Non-pigmented ciliary epithelial cell (primary cell): ENCODE measurements around the gene AIFM2.
"Not testable (repeated sequence)": the region's sequence is repeated elsewhere in the genome, so short reads cannot be mapped to it uniquely, and the experiment has no call there.

Experiments
- DNase-seq: peaks from one replicate; pipeline ENCODE4 v3.0.0-alpha.2; 2010; ENCODE audit warnings: low read depth

Gene AIFM2

DNA sequence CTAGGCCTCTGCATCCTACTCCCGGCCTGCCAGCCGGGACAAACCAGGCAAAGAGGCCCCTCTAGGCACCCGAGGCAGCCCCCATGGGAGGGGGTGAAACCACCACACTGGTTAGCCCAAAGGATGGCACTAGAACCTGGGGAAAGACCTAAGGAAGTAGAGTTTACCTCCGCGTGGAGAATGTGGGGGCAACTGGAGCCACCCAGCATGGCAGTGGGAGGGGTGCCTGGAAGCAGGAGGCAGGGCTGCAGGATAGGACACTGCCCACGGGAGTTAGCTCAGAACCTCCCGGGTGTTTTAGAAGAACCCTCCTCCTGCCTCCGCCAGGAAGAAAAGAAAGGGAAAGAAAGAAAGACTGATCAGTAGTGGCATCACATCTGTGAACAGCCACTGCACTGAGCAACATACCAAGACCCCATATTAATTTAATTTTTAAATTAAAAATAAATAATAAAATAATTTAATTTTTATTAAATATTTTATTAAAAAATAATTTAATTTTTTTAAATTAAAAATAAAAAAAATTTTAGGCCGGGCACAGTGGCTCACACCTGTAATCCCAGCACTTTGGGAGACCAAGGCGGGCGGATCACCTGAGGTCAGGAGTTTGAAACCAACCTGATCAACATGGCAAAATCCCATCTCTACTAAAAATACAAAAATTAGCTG, 11.2 kb downstream of the AIFM2 start:
- DNase-seq = no peak

DNA sequence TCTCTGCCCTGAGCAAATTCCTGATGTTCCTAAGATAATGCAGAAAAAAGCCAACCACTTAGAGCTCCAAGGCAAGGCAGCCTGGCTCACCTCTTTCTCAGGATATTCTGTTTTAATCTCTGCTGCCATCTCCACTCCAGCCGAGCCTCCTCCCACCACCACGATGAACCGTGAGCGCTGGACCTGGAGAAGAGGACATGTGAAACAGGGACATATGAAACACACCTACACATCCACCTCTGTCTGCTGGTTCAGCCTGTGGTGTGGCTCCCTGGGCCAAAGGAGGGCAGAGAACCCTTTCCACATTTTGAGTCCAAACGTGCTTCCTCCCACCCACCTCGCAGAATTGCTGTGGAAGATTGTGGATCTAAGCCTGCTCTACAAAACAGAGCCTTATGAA, 12.2 kb downstream of the AIFM2 start:
- DNase-seq = no peak

DNA sequence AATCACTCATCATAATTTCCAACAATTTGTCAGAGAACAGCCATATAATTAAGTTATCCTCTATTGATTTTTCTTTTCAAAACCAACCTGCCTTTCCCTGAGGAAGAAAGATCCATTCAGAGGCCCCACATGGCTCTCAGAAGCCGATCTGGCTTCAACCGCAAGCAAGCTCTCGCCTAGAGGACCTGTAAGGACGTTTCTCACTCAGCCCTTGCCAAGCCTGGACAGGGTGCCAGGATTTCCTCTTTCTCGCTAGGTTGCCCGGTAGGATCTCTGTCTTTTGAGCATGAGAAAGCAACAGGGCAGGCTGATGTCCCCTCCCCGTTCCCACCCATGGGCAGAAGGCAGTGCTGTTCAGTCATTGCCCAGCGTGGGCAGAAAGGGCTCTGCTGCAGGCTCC, 13.0 kb downstream of the AIFM2 start:
- DNase-seq = no peak

DNA sequence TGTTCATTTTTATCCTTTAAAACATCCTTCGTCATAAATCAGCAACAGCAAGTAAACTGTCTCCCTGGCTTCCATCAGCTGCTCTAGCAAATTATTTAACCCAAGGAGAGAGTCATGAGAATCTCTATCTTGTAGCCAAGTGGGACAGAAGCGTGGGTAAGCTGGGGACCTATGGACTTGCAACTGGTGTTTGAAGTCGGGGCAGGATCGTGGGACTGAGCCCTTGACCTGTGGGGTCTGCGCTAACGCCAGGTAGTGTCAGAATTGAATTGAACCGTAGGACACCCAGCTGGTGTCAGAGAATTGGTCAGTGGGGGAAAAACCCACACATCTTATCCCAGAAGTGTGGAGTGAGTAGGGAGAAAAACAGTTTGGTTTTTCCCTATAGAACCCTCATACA, 13.4 kb downstream of the AIFM2 start:
- no peak for DNase-seq

DNA sequence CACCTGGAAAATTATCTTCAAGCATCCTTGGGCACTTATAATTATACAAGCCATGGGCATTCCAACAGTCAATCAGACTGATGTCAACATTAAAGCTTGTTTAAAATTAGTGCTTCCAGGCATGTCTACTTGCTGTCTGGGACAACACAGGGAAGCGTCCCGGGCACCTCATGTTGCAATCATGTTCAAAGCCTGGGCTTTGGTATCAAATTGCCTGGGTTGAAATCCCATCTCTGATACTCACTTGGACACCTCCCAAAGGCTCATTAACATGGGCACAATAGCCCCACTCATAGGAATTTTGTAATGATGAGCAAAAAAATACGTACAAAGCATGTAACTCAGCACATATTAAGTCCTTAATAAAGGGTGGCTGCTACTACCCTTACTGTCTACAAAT, 14.4 kb downstream of the AIFM2 start:
- no peak for DNase-seq

DNA sequence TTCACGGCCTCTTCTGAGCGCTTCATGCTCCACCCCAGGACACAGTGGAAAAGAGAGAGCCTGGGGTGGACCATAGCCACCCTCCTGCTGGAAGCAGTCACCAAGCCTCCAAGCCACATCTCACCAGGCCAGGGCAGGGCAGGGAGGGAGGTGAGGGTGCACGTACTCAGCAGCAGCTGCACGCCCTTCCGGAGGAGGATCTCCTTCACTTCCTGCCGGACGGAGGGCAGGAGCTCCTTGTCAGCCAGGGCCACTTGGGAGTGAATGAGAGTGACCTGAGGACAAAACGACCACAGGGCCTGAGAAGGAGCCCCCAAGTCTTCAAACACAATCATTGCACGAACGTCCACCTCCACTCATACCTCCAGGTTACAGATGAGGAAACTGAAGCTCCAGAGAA, 15.0 kb downstream of the AIFM2 start:
- DNase-seq = no peak

DNA sequence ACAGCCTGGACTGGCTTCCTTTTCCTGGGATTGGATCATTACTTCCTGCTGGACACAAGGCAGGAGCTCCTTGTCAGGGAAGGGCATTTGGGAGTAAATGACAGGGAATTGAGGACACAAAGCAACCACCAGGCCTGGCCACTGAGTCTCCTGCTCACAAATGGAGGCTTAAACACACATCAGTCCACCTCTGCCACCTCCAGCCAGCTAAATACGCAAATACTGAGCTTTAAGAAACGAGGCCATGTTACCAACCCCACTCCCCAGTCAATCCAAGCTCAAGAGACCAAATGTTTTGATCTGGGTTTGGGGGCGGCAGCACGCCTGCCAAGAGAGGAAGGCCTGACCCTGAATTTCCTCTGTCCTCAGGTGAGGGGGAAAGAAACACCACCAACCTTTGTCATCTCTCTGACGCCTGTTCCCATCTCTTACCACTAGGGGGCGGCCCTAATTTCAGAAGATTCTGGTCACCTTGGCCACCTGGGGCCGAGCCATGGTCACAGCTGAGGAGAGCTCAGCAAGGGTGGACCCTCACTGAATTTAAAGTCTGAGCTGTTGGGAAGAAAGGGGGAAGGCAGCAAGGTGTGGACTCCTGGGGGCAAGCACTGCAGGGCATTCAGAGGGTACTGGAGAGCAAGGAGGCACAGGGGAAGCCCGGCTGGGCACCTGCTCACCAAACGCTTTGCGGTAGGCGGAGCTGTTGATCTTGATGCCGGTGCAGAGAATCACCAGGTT, 16.5 kb downstream of the AIFM2 start:
- no peak for DNase-seq

DNA sequence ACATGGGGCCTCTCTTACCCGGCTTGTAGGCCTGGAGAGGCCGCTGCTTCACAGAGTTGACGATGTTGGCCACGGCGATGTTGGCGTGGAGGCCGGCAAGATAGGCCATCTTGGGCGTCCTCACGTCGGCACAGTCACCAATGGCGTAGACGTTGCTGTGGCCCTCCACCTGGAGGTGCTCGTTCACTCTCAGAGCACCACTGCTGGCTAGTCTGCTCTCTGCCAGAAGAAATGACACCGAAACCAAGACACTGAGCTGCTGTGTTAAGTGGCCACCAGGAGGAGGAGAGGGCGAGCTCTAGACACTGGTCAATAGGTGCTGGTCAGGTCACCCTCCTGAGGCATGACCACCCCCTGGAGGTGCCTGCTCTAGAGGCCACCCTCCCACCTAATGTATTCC, 17.7 kb downstream of the AIFM2 start:
- DNase-seq = no peak

DNA sequence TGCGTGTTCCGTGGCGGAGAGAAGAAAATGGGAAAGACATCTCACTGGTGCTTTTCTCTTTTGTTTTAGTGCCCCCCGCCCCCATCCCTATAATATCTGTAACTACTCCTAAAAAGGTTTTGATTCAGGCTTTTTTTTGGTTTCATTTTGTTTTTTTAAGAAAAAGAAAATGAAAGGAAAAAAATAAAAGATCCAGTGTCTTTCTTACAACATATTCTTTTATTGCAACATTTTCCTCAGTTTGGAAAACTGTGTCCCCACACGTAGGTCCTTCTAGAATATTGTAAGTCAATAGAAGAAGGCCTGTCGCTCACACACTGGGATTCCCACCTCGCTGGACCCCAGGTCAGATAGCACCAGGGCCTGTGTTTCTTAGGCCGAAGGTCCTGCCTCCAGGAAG, 20.6 kb downstream of the AIFM2 start:
- no peak for DNase-seq

DNA sequence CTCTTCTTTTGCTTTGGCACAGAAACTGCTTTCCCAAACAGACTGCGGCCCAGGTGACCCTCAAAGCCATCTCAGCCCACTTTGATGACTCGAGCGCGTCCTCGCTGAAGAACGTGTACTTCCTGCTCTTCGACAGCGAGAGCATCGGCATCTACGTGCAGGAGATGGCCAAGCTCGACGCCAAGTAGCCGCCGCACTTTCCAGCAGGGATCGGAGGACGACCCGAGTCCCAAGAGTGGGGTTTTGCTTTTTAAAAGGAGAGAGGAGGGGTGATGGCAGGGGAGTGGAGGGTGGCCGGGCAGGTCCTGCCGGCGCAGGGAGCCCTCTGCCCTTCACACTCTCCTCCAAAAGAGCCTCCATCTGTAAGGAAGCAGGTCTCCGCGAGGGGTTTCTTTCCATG, 21.1 kb downstream of the AIFM2 start:
- no peak for DNase-seq

DNA sequence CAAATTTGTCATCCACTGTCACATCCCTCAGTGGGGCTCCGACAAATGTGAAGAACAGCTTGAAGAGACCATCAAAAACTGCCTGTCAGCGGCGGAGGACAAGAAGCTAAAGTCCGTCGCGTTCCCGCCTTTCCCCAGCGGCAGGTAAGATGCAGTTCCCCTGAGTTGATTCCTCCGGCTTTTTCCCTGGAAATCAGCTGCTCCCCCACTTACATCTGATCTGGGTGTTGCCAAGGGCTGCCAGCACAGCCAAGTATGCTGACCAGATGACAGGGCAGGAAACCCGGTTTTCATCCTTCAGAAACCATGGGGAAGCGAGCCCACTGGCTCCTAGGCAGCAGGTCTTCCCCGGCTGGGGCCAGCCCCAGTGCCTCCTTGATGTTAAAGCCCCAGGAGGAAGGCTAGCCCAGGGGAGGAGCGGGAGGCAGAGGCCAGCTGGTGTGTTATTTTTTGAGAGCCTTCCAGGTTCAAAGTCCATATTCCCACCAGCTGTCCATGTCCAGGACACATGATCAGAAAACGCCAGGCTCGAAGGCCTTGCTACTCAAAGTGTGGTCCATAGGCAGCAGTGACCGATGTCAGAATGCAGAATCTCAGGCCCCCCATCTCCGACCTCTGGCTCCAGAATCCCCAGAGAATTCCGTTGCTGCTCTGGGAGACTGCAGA, 23.4 kb downstream of the AIFM2 start:
- DNase-seq = no peak

DNA sequence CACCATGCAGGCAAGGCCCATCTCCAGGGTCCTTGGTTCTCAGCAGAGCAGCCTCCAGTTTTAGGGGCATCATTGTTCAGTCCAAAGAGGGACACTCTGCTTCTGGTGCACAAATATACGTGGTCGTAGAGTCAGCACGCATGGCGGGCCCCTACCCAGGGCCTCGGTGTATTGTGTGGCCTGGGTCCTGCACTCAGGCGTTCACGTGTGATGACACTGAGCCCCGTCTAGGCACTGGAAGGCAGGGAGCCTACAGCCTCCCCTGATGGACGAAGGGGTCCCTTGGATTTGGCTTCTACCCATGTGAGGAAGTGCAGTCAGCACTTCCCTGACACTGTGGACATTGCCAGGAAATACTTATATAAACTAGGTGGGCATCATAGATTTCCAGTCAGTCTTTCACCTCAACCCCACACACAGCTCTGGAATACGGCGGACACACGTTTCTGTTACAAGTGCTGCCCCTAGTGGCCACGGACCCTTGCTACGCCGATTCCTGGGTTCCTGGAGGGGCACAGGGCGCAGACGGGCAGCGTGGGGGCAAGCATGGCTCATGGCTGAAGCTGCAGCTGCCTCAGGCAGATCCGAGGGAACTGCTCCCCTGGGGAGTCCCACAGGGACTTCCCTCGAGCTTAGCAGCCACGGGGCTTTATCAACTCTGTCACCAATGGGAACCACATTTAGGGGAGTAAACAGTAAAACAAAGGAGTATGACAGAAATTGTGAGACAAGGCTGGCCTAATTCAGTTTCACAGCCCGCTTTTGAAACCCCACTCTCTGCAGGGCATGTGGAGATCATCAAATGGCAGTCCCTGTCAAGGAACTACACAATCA, 25.4 kb downstream of the AIFM2 start:
- no peak for DNase-seq

DNA sequence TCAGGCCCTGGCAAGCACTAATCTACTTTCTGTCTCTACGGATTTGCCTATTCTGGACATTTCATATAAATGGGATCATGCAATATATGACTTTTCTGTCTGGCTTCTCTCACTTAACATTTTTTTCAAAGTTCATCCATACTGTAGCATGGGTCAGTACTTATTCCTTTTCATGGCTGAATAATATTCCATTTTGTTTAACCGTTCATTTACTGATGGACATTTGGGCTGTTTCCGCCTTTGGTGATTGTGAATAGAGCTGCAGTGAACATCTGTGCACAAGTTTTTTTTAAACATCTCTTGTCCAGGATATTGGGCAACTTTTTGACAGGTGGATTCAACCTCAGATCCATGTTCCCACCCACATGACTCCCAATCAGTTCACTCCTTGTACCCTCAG, 31.0 kb downstream of the AIFM2 start:
- DNase-seq = no peak

DNA sequence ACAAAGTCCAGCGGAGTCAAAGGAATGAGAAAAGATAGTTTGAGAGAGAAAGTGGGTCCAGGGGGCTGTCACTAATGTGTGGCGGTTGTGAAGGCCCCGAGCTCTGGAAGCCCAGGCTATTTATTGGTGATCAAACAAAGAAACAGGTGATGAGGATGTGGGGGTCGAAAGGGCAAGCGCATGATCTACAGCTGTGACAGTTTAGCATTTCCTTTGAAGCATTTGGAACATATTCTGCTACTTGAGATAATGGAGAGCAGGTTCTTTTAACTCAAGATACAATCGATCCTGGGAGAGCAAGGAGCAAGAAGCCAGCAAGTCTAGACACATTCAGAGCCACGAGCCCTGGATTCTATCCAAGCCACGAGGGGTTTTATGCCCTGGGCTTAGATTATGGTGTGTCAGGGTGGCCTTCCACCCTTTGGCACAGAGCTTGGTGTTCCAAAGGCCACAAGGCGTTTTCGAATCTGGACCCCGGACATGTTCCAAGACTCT, 31.5 kb downstream of the AIFM2 start:
- not testable (repeated sequence) for DNase-seq

DNA sequence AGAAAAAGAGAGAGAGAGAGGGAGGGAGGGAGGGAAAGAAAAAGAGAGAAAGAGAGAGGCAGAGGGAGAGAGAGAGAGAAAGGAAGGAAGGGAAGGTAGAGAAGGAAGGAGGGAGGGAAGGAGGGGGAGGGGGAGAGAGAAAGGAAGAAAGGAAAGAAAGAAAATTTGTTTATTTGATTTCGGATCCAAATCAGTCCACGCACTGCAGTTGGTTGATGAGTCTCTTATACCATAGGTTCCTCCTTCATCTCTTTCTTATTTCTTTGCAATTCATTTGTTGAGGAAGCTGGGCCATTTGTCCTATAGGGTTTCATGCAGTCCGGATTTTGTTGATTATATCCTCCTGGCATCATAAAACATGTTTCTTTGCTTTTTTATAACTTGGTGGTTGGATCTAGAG, 34.4 kb downstream of the AIFM2 start:
- DNase-seq = no peak

DNA sequence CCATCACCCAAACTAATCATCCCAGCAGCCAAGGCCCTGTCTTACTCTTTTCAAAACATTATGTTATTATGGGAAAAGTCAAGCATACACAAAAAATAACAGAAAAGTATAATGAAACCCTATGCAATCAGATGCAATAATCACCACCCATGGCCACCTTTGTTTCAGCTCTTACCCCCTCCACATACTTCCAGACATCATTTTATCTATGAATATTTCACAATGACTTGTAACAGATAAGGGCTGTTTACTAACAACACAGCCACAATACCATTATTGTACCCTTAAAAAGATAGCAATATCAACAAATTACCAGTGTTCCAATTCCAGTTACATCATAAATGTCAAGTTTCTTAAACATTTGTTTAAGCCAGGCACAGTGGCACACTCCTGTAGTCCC, 35.2 kb downstream of the AIFM2 start:
- no peak for DNase-seq

DNA sequence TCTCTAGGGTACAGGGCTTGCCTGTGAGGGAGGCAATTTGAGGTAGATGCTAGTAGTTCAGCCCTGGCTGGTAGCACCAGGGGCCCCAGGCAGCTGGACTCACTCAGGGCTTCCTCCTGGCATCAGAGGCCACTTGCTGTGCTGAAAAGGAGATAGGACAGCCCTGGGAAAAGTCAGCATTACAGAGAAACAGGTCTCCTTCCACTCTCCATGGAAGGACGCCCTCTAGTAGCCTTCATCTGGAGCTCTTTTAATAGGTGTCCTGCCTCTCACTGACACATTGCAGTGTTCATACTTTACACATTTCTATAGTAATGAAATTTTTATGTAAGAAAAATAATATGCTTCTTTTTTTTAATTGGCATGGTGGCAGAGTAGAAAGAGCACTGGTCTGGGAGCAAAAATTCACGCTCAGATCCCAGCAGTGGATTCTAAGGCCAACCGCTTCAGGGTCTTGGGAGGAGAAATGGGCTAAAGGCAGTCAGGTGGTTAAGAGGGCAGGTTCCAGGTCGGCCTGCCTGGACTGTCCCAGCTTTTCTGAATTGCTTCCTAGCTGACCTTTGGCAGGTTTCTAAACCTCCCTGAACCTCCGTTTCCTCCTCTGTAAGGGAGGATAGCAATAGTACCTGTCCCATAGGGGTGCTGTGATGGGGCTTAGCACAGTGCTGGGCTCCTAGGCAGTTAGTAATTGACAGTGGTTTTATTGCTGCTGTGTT, 35.8 kb downstream of the AIFM2 start:
- DNase-seq = no peak

DNA sequence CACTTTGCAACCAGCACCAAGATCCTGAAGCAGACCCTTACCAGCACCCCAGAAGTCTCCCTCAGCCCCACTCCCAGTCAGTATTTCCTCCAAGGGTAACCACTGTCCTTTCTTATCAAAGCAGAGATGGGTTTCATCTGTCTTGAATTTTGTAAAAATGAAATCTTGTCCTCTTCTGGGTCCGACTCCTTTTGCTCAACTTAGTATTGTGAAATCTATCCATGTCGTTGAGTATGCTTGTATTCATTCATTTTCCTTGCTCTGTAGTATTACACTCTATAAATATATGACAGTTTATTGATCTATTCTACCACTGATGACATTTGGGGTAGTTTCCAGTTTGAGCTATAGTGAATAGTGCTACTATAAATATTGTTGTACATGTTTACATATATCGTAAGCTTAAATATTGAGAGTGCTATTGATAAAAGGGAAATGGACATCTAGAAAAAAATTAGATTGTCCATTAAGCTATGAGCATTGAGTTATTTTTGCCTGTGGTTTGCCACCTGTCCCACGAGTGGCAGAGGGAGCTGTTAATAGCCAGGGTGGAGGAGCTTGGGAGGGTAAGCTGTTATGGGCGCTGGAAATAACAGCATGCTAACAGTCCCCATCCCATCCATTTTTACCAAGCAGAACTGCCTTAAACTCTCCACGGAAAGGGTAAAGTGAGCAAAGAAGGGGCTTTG, 36.5 kb downstream of the AIFM2 start:
- DNase-seq = no peak

DNA sequence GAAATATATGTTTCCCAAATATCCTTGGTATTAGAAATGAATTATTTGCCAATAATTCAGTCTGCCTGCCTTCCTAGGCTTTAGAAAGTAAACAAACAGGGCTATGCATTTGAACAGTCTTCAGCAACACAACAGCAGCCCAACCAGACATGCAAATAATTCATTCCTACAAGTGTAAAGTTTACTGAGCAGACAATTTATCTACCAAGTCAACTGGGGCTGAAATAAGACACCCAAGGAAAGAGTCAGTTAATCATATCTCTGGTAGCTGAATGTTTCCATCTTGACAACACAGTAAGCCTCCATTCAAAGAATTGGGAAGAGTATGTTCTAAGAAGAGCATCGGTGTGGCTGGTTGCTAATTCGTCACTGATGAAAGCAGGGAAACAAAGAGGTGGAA, 38.4 kb downstream of the AIFM2 start:
- no peak for DNase-seq

DNA sequence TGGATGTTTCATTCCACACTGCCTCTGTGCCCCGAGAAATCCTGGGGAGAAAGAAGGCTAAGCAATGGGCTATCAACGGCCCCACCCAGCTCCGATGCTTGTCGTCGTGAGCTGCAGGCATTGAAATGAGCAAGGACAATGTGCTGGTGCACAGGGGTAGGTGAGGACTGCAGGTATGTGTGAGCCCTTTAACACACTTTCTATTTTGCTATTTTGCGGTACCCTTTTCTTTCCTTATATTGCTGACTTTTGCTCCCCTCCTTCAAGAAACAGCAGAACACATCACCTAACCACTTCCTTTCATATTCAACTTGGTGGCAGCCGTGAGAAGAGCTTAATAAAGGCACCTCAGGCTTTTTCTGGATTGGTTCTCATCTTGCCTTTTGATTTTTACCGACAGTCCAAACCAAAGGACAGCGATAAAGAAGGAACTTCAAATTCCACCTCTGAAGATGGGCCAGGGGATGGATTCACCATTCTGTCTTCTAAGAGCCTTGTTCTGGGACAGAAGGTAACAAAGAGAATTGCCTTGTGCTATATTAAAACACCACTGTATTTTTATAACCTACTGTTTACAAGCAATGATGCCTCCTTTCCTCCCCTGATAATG, 39.2 kb downstream of the AIFM2 start:
- DNase-seq = no peak

DNA sequence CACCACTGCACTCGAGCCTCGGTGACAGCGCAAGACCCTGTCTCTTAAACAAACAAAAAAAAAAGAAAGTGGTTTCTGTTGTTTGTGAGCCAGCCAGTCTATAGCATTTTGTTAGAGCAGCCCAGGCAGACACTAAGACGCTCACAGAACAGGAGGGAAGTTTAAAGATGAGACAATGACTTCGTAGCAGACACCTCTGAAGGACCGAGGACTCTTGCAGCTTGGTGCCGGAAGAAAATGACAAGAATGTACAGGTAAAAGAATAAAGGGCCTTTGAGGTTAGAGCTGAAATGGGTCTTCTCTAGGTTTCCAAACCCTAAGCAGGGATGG, 40.3 kb downstream of the AIFM2 start:
- DNase-seq = no peak
